Stimulated activated CD8-positive, alpha-beta memory T cell treated with anti-CD3 and anti-CD28 coated beads, Interleukin-7, amount 100 ng/mL, for 1 hour (primary cell): ENCODE measurements around the gene SLFN12L.
A peak's percentile ranks its signal among the peaks of the same experiment; 100 is the strongest.
"Not testable (repeated sequence)": the region's sequence is repeated elsewhere in the genome, so short reads cannot be mapped to it uniquely, and the experiment has no call there.

Experiments
- DNase-seq, 2 donors: peaks; one replicate each; pipeline ENCODE4 v3.0.0-alpha.2; 2020; ENCODE audit warnings: low read depth in 2 of 2

Gene SLFN12L

DNA sequence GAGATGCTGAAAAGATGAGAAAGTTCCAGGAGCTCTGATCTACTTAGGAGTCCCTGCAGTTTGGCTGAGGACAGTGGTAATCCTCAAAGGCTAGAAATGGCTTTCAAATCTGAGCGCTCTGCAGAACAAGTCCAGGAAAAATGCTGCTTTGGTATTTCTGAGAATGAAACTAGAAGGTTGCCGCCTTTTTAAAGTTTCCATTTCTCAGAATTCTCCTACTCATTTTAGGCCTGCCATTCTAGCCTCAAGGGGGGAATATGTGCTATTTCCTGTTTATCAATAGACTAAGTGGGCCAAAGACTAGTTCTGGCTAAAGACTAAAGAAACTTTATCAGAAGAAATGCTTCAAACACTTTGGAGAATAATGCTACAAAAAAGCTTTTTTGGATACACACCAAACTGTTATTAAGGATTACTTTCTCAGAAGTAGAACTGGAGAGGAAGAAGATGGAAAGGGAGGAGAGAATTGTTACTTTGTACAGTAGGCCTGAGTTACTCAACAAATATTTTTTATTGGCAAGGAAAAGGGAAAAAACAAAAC lies at the start of gene SLFN12L:
SLFN12L (minus strand) TSS at position 78 of the 541 bp plus-strand sequence. CDS start 15,314 bp downstream, outside the sequence.
- DNase-seq = no peak

DNA sequence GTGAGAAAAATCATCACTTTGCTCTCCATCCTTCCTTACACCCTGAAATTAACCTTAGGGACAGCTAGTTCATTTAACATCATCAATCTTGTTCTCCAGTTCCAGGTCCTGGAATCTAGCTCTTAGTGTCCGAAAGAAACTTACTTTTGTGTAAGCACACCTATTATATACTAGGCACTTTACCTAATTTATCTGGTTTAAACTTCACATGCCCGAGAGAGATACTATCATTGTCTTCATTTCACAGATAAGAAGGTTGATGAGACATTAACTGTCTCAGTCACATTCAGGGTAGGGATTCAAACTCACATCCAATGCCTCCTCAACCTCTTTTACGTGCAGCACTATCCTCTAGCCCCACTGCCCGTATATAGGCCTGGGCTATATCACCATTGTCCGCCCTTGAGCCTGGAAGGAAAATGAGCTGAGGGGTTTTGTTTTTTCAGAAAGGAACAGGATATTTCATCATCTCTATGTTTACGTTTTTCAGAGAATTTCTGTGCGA lies 49.1 kb upstream of the SLFN12L start:
- no peak for DNase-seq

DNA sequence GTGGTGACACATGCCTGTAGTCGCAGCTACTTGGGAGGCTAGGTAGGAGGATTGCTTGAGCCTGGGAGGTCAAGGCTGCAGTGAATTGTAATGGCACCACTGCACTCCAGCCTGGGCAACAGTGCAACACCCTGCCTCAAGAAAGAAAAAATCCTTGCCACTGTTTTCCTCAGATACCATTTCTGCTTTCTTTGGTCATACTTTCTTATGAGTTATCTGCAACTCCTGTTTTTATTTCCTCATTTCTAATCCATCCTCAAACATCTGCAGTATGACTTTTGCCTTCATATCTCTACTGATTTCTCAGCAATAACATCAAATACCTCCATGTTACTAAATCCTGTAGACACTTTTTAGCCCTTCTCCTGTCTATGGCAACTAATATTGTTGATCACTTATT lies 46.6 kb upstream of the SLFN12L start:
- no peak for DNase-seq

DNA sequence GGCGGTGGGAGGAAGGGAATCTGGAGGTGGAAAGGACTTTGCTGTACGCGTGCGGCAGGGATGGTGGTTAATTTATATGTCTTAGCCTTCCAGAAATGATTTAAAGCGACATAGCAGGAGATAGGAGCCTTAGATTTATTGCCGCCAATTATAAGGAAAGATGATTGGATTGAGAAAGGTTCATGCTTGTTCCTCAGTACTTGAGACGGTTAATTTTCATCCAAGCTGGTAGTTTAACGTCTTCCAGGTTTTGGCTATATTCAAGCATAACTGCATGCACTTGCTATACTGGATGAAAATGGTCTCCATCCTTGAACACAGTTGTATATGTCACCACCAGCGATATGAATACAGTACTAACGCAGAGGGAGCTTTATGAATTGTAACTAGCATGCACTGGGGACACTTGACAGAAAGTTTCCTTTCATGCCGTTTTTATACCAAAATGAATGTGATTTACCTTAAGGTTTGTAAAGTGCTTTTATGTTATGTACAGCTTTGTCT lies 41.5 kb upstream of the SLFN12L start:
- no peak for DNase-seq

DNA sequence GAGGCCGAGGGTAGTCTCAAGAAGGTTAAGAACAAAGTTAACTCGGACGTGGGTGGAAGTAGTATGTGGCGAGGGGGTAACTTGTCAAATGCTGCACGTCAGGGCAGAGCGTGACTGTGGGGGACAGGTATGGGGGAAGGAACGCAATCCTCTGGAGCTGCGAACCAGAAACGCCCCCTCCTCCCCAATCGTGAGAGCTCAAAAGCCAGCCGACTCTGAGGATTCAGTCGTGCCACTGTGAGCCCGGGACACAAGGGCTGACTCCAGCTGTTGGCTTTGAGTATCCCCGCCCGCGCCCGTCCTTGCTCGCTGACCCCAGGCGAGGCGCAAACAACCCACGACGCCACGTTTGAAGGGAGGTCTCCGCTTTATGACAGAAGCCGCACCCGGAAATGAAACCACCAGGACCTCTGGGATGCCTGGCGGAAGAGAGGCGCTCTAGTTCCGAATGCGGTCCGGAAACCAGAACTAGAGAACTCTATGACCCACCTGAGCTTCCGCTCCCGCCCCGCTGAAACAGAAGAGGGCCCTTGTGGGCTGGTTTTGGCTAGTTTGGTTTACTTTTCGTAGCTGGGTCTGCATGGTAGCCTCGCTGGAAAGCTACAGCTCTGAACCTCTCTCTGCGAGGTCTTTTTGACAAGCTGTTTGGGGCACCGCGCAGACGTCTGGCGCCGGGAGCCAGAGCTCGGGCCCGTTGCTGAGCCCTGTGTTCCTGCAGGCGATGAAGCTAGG lies 40.9 kb upstream of the SLFN12L start, which contains the start of gene PEX12:
PEX12 (minus strand) TSS at position 375 of the 732 bp plus-strand sequence. CDS start 550 bp downstream, outside the sequence.
- DNase-seq = peak; percentile 66 to 70

DNA sequence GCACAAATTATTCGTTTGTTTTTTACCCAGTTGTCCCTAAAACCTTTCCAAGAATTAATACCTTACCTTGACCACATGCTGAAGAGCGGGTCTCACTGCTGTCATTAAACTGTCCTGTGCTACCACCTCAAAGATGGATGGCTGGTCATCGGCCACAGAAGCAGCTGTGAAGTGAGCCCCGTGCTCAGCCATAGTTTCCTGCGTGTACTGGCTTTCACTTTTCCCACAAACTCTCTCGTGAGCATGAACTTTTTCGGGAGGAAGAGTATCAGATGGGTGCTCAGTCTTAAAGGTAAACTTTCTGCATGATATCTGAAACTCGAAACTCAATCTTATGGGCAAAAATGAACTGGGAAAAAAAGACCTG lies 40.3 kb upstream of the SLFN12L start:
- no peak for DNase-seq

DNA sequence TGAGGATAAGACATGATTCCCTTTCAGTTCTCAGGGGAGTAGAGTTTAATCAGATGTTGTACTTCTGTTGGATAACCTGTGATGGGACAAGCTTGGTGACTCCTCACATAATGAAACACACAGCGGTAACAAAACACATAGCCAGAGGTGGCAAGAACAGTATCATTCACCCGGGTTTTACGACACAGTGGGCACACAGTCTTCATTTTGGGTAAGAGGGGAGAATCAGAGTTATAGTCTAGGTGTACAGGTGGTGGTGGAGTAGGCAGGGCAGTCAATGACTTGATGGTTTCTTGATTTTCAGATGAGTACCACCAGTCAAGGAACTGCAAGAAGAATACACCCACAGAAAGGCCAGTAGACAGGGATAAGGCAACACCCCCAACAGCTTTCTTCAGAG lies 38.3 kb upstream of the SLFN12L start:
- DNase-seq = no peak

DNA sequence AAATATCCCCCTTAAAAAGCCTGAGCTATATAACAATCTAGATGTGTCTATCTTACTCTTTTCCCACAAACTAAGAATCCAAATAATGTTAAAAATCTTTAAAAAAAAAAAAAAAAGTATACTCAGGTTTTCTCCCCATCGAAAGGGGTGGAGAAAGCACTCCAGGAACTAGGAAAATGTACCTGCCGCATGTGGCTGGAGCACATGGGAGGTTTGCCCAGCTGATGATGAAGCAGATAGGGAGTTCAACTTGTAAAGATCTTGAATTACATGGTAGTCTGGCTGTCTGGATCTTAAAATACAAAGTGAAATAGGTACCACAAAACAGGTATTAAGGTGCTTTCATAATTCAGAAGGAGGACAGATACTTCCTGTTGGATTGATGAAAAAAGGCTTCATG lies 31.9 kb upstream of the SLFN12L start:
- DNase-seq = no peak

DNA sequence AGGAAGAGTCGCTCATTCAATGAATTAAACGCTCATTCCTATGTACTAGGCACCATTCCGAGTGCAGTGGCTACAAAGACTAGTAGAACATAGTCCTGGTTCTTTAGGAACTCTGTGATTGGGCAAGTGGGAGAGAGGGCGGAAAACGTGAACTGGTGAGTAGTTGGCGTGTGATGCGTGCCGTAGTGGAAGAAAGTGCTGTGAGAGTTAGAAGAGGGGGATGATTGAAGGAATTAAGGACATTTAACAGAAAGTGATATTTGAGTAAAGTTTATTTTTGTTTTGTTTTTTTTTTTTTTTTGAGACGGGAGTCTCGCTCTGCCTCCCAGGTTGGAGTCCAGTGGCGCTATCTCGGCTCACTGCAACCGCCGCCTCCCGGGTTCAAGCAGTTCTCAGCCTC lies 31.1 kb upstream of the SLFN12L start:
- no peak for DNase-seq

DNA sequence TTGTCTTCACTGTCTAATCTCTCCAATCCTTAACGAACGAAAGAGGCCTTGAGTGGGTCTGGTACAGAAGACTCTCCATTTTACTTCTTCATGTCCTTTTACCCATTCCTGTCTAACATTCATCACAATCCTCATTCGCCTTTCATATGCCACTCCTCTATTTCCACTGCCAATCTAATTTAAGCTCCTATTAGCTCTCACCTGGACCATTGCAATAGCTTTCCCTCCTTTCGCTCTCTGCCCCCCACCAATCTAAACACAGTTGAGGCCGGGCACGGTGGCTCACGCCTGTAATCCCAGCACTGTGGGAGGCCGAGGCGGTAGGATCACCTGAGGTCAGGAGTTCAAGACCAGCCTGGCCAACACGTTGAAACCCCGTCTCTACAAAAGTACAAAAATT lies 29.5 kb upstream of the SLFN12L start:
- no peak for DNase-seq

DNA sequence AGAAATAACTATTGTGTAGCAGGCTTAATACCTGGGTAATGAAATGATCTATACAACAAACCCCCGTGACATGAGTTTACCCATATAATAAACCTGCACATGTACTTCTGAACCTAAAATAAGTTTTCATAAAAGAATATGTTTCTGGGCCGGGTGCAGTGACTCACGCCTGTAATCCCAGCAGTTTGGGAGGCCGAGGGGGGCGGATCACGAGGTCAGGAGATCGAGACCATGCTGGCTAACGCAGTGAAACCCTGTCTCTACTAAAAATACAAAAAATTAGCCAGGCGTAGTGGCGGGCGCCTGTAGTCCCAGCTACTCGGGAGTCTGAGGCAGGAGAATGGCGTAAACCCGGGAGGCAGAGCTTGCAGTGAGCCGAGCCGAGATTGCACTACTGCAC lies 25.7 kb upstream of the SLFN12L start:
- DNase-seq = not testable (repeated sequence)

DNA sequence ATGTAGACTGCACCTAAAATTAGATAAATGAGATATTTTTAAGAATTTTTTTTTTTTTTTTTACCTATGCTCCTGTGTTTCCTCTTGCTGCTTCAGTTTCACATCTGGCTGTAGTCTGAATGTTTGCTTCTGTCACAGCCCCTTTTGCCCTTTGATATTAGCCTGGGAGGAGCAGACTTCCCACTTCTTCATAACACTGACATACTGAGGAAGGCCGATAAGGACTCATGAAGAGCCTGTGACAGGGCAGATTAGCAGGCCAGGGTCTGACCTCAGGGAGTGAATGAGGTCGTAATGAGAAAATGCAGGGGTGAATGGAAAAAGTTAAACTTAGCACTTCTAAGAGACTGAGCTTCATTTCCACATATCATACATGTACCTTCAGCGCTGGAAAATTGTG lies 23.2 kb upstream of the SLFN12L start, which contains the start of gene SLFN14:
SLFN14 (minus strand) TSS at position 117 of the 400 bp plus-strand sequence. CDS start 2,757 bp downstream, outside the sequence.
- DNase-seq = no peak

DNA sequence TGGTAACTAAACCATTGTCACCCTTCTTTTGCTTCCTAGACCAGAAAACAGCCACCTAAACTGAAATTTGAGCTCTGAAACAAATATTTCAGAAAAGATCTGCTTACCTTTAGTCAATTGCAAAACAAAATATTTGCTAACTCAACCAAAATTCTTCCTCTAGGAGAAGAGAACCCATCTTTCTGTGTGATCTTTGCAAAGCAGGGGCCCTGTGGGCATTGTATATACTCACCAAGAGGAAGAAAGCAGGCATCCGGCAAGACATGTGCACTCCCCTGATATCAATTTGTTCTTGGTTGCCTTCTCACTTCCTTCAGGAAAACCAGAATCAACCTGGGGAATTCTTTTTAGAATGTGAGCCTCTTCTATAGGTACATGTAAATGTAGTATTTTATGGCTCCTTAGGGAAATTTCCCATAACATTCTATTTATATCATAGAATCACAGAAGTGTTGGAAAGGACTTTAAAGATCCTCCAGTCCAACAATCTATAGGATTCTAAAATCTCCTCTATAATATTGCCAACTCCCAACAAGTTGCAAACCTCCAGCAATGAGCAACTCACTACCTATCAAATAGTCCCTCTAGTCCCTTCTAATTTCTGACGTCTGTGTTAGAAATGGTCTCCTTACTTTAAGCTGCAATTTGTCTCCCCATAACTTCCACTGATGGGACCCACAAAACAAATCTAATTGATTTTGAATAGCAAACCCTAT lies 22.2 kb upstream of the SLFN12L start:
- DNase-seq = no peak

DNA sequence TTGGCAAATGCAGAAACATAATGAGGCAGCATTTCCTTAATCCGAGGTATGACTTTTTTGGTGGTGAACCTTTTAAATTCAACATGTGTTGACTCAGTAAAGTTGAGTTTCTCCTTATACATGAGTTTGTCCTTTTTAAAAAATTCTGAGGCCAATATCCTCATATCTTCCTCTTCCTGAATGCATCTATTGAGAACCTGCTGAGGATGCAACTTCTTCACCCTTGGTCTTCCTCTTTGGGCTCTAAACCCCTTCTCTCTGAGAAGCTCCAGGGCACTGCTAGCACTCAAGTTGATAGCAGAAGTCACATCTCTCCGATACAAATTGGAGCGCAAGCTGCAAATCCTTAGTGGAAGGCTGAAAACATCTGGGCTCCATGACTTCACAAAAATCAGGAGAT lies 19.9 kb upstream of the SLFN12L start:
- DNase-seq = no peak

DNA sequence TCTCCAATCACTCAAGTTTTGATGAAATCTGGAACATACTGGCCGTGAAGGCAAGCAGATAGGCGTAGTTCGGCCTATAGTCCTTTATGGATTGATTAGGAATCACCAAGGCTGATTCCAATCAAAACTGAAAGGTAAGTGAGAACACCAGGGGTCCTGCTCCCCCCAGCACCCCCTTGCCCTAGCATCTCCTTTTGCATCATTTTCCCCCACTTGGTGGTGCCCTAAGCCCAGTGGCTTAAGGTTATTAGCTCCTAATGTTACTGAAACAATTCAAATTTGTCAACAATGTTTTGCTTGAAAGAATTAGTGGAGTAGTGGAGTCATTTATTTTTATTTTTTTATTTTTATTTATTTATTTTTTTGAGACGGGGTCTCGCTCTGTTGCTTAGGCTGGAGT lies 18.2 kb upstream of the SLFN12L start:
- no peak for DNase-seq

DNA sequence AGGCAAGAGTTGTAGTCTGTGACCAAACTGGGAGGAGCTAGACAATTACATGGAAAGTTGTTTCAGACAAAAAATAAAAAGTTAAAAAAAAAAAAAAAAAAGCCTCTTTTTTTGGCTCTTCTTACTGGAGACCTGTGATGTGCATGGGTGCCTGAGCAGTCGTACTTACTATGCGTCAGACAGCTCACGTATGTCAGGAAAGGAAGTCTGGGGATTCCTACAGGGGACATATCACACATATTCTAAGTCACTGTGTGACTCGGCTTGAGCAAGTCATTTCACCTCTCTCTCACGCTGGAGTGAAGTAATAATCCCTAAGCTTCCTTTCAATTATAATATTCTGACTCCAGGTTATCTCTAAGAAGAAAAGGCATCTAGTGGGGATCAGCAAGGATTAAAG lies 17.2 kb upstream of the SLFN12L start:
- no peak for DNase-seq

DNA sequence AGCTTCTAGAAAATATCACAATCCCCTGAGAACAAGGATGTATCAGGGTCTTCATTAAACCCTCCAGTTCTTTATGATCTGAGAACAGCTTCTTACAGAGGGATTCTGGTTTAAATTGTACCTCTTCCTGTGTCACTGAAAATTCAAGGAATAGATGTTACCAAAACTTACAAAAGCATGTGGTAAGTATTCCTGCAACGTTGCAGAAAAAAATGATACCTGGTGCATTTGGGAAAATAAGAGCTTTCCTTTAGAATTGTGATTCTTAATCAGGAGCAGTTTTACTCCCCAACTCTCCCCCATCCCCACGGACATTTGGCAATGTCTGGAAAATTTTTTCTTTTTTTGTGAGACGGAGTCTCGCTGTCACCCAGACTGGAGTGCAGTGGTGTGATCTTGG lies 15.8 kb upstream of the SLFN12L start:
- DNase-seq = no peak

DNA sequence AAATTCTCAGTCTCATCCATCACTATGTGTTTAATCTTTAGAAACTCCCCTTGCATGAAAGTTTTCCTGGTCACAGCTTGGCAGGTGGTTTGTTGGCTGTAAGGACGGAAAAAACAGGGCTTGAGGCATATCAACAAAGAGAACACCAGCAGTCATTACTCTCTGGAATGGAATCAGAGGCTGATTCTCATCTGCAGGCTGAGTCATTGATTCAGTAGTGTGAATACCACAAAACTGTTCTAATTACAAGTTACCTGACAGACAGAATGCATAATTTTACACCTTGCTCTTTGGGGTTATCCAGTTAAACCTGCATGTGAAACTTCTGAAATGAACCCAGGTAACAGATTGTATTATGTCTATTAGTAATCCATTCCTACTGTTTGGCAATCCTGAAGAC lies 11.5 kb upstream of the SLFN12L start:
- DNase-seq = no peak

DNA sequence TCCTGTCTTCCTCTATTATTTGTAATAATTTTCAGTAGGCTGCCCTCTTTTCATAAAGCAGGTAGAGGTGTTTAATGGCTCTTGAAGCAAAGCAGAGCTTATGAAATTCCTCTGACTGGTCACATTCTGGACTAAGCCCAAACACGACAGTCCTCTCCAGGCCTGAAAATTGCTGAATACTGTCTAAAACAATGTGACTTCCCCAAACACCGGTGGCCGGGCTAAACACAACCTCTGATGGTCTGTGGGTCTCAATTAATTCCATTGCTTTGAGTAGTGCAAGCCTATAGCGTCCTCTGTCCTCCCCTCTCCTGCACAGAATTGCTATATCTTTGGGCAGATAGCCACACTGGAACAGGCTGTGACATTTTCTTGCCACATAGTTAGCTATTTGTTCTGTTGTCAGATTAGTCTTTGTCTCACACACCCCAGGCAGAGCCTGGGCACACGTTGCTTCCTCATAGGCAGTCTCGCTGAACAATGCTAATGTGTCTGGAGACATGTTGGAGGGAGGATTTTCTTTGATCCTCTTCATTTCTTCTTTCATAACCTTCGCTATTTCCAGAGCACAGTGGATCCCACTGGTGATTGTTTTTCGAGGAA lies 10.8 kb upstream of the SLFN12L start:
- DNase-seq = no peak

DNA sequence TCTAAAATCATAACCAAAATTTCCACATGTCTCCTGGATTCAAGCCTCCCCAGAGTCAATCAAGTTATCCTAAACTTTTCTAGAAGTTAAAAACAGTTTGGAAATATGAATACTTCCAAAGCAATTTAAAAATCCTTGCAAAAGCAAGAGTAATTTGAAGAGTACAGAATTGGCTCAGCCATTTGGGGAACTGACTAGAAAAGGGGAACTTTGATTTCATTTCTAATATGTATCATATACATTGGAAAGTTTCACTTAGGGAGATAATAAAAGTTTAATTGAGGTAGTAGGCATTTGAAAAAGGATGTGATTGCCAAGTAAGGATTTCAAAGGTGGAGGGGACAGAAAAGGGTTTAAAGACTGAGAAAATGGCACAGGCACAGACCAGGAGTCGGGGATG lies 9.0 kb upstream of the SLFN12L start:
- DNase-seq = no peak

DNA sequence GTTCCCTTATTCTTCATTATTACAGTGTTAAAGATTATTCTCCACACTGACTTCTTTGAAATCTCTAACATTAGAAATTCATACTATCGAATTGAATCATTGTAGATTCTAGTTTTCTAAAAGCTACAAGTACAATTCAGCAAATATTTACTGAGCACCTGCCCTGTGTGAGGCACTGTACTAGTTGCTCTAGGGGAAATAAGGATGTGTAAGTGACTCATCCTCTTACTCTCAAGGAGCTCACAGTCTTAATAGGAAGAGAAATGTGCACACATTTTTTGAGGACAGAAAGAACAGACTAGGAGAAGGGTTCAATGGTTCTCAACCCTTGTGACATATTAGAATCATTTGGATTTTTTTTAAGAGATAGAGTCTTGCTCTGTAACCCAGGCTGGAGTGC lies 7.7 kb upstream of the SLFN12L start:
- DNase-seq = no peak

DNA sequence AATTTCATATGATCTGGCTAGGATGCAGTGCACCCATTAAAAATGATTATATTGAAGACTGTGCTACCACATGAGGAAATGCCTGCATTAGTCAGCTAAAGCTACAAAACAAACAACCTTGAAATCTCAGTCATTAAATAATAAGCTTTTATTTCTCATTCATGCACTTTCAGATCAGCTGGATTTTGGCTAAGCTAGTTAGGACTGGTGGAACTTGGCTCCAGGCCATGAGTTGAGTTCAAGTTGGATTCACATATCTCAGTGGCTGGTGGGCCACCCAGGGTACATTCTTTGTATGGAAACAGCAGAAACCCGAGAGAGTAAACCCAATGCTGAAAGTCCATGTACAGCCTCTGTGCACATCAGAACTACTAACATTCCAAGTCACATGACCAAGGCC lies 6.4 kb upstream of the SLFN12L start:
- DNase-seq = no peak
